Activated naive CD4-positive, alpha-beta T cell treated with anti-CD3 and anti-CD28 coated beads for 36 hours (primary cell): Measurements from ENCODE around the gene SLC6A8. TPM values are rescaled to one million over a fixed set of nuclear protein-coding genes. Genes with fewer than 3 reads are reported as not detected.
"Not testable (repeated sequence)": the region's sequence is repeated elsewhere in the genome, so short reads cannot be mapped to it uniquely, and the experiment has no call there.

ENCODE experiments used
- CTCF ChIA-PET: fragments of 350-600 bp; sonication (Branson Sonifier 250); formaldehyde crosslinking; loops from one replicate; lab custom pipeline; 2021; ENCODE audit warnings: antibody characterized with exemption; lab: Charles Lee
- DNase-seq: peaks from one replicate; pipeline ENCODE4 v3.0.0-alpha.2; 2020
- H3K27ac Mint-ChIP-seq: one replicate; pipeline ENCODE4 v1.8.0; 2021; ENCODE audit warnings: mild to moderate bottlenecking, mixed read lengths
- H3K27me3 Mint-ChIP-seq: one replicate; pipeline ENCODE4 v1.8.0; 2021; ENCODE audit warnings: low read depth, mixed read lengths
- H3K36me3 Mint-ChIP-seq: one replicate; pipeline ENCODE4 v1.8.0; 2021; ENCODE audit warnings: low read depth, mixed read lengths
- H3K4me1 Mint-ChIP-seq: one replicate; pipeline ENCODE4 v1.8.0; 2021; ENCODE audit warnings: low read depth, mixed read lengths
- H3K4me3 Mint-ChIP-seq: one replicate; pipeline ENCODE4 v1.8.0; 2021; ENCODE audit warnings: mild to moderate bottlenecking, moderate library complexity, mixed read lengths
- H3K9me3 Mint-ChIP-seq: one replicate; pipeline ENCODE4 v1.8.0; 2021; ENCODE audit warnings: mixed read lengths
- intact Hi-C: fragments of 100-400 bp; cut with micrococcal nuclease; formaldehyde crosslinking; loops from one replicate; pipeline ENCODE4 v1.15.1; 2023
- total RNA-seq, 2 experiments: library from RNA; stranded (reverse); gene quantifications; one replicate each; pipeline ENCODE4 v1.2.3, GENCODE V29; 2021

SLC6A8 gene
- total RNA-seq, 2 experiments from 2014 or later, result 0.32 to 0.41 TPM

- Mint-ChIP-seq H3K4me3 (no peak overlapping the region), H3K4me1 (peaks cover 33% of the 10 kb centered on the region), H3K27me3 (no peaks in the 10 kb centered on the region), H3K36me3 (peaks cover 2% of the 10 kb centered on the region), H3K27ac (no peak overlapping the region), H3K9me3 (peaks cover 2% of the 10 kb centered on the region)
- intact Hi-C loops, result no loop called here
- DNase-seq, result no peak
- CTCF ChIA-PET, result no interaction called here
Measured at GRCh38 chrX:153736071-153736820, 48.5 kb downstream of the SLC6A8 start.

DNA sequence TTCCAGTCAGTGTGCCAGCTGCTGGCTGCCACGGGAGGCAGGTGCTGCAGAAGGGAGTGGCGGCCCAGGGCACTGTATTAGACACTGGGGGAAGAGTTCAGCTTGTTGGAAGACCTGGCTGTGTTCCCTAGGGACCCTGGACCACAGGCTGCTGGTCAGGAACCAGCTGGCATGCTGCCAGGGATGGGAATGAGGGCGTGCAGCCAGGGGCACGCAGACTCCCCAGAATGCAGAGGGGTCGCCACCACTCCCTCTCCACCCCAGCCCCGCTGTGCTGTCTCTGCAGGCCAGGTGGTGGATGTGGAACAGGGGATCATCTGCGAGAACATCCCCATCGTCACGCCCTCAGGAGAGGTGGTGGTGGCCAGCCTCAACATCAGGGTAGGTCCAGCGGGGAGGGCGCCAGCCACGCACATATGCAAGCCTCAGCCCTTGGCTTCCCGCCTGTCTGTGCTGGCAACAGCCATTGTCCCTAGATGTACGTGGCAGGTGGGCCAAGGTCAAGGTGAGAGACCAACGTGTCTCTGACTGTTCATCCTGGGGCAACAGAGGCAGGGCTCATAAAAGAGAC is 49.2 kb downstream of the SLC6A8 start:
- H3K4me1 Mint-ChIP-seq, result peaks cover 27% of the 10 kb centered on the region
- H3K9me3 Mint-ChIP-seq, result no peaks in the 10 kb centered on the region
- H3K4me3 Mint-ChIP-seq, result no peak overlapping the region
- DNase-seq, result no peak
- H3K27me3 Mint-ChIP-seq, result no peaks in the 10 kb centered on the region
- intact Hi-C loops, result no loop called here
- peaks cover 2% of the 10 kb centered on the region for H3K36me3 Mint-ChIP-seq
- CTCF ChIA-PET, result no interaction called here
- no peak overlapping the region for H3K27ac Mint-ChIP-seq

DNA sequence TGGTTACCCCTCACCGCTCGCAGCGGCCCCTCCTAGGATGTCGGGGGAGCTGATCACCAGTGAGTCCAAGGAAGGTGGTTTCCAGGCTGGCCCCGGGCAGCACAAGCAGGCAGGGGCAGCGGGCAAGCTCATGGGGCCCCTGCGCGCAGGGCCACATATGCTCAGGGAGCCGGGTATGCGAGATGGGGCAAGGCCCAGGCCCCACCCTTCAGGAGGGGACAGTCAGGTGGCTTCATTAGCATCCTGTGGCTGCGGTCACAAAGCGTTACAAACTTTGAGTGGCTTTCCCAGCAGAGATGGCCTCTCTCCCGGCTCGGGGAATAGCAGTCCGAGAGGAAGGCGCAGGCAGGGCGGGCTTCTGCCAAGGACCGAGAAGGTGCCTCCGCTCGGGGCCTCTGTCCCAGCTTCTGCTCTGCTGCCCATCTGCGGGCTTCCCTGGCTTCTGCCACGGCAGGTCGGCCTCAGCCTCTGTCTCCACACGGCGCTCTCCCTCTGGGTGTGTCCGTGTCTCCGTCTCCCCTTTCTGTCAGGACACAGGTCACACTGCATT is 50.4 kb downstream of the SLC6A8 start:
- H3K9me3 Mint-ChIP-seq, result no peaks in the 10 kb centered on the region
- intact Hi-C loops, result loop anchor here (2.0 kb wide), 1 partner anchor 13 kb away; the partner anchor contains the start of genes ABCD1 and BCAP31
- H3K4me3 Mint-ChIP-seq, result no peak overlapping the region
- H3K27me3 Mint-ChIP-seq, result no peaks in the 10 kb centered on the region
- H3K4me1 Mint-ChIP-seq, result peaks cover 22% of the 10 kb centered on the region
- no peaks in the 10 kb centered on the region for H3K36me3 Mint-ChIP-seq
- CTCF ChIA-PET, result no interaction called here
- H3K27ac Mint-ChIP-seq, result no peak overlapping the region
- DNase-seq, result no peak

DNA sequence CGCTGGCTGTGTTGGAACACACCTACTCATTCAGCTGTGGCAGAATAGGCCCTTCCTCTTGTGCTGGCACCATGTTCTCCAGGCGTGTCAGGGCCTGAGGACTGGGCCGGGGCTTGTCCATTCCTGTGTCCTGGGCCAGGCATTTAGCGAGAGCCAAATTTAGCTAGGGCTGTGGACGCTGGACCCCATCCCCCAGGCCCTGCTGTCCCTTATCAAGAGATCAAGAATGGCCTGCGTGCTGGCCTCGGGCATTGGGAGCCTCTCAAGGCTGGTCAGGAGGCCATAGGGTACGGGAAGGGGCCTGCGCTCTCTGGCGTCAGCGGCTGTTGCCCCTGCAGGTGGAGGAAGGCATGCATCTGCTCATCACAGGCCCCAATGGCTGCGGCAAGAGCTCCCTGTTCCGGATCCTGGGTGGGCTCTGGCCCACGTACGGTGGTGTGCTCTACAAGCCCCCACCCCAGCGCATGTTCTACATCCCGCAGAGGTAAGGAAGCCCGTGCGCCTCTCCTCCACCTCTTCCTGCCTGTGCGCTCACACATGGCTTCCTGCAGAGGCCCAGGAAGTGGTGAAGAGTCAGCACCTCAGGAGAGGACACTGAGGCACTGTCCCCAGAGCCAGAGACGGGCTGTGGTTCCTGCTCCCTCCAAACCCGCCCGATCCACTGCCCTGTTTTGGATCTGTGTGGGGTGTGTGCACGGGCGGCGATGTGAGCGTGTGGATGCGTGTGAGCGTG is 52.2 kb downstream of the SLC6A8 start:
- peak overlapping the region; percentile 34 for H3K4me3 Mint-ChIP-seq
- CTCF ChIA-PET, result interaction anchor here (1.0 kb wide), 2 partner anchors 31 to 73 kb away, joined by 3 to 4 read pairs; no protein-coding TSS in a partner anchor
- peak; percentile 55 for DNase-seq
- H3K27ac Mint-ChIP-seq, result peak overlapping the region; percentile 26
- H3K36me3 Mint-ChIP-seq, result no peaks in the 10 kb centered on the region
- H3K4me1 Mint-ChIP-seq, result peaks cover 26% of the 10 kb centered on the region
- intact Hi-C loops, result loop anchor here (2.0 kb wide), 1 partner anchor 15 kb away; the partner anchor contains the start of genes ABCD1 and BCAP31
- no peaks in the 10 kb centered on the region for H3K9me3 Mint-ChIP-seq
- H3K27me3 Mint-ChIP-seq, result peaks cover 5% of the 10 kb centered on the region

GRCh38 chrX:153740631-153741222 is 53.0 kb downstream of the SLC6A8 start:
- Mint-ChIP-seq H3K4me3 (no peak overlapping the region), H3K4me1 (peaks cover 19% of the 10 kb centered on the region)
- CTCF ChIA-PET, result interaction anchor here (1.0 kb wide), 1 partner anchor 74 kb away, joined by 3 read pairs; no protein-coding TSS in a partner anchor

GRCh38 chrX:153741446-153741845 is 53.7 kb downstream of the SLC6A8 start:
- no peaks in the 10 kb centered on the region for H3K9me3 Mint-ChIP-seq
- H3K36me3 Mint-ChIP-seq, result no peaks in the 10 kb centered on the region
- H3K27me3 Mint-ChIP-seq, result peaks cover 6% of the 10 kb centered on the region
- no peak for DNase-seq
- no peak overlapping the region for H3K27ac Mint-ChIP-seq
- peaks cover 19% of the 10 kb centered on the region for H3K4me1 Mint-ChIP-seq
- no peak overlapping the region for H3K4me3 Mint-ChIP-seq
- CTCF ChIA-PET, result no interaction called here
- intact Hi-C loops, result no loop called here

More at GRCh38 chrX:153740631-153741222, 53.0 kb downstream of the SLC6A8 start:
- intact Hi-C loops, result no loop called here
- H3K9me3 Mint-ChIP-seq, result no peaks in the 10 kb centered on the region
- peak overlapping the region; percentile 26 for H3K27ac Mint-ChIP-seq
- no peak for DNase-seq
- peaks cover 6% of the 10 kb centered on the region for H3K27me3 Mint-ChIP-seq
- H3K36me3 Mint-ChIP-seq, result no peaks in the 10 kb centered on the region

- intact Hi-C loops, H3K36me3 Mint-ChIP-seq, H3K27me3 Mint-ChIP-seq, DNase-seq, H3K9me3 Mint-ChIP-seq, H3K4me3 Mint-ChIP-seq, H3K27ac Mint-ChIP-seq: not testable (repeated sequence)
- CTCF ChIA-PET, result interaction anchor here (1.1 kb wide), 1 partner anchor 75 kb away, joined by 3 read pairs; no protein-coding TSS in a partner anchor
- peaks cover 19% of the 10 kb centered on the region for H3K4me1 Mint-ChIP-seq
Measured at GRCh38 chrX:153742111-153742510, 54.4 kb downstream of the SLC6A8 start.

DNA sequence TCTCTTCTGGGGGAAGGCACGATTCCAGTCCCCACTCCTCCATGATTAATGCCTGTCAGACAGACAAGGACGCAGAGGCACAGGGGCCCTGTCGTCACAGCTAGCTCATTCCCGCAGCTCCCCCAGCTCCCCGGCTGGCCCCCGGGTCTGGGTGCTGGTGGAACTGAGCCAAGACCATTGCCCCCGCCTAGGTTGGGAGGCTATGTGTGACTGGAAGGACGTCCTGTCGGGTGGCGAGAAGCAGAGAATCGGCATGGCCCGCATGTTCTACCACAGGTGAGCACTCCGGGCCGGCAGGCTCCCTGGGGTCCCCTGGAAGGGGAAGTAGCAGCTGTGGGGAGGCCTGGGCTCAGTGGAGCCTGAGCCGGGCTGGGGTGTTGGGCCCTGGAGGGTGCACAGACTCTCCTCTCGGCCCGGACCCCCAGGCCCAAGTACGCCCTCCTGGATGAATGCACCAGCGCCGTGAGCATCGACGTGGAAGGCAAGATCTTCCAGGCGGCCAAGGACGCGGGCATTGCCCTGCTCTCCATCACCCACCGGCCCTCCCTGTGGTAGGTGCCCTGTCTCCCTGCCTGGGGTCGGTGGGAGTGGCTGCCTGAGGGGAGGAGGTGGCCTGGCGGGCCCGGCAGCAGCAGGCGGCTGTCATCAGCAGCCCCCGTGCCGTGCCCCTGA is 55.2 kb downstream of the SLC6A8 start:
- H3K27me3 Mint-ChIP-seq, intact Hi-C loops, H3K9me3 Mint-ChIP-seq, H3K36me3 Mint-ChIP-seq, H3K4me3 Mint-ChIP-seq, DNase-seq, H3K27ac Mint-ChIP-seq: not testable (repeated sequence)
- H3K4me1 Mint-ChIP-seq, result peaks cover 19% of the 10 kb centered on the region
- CTCF ChIA-PET, result interaction anchor here (1.1 kb wide), 1 partner anchor 74 kb away, joined by 3 read pairs; no protein-coding TSS in a partner anchor

DNA sequence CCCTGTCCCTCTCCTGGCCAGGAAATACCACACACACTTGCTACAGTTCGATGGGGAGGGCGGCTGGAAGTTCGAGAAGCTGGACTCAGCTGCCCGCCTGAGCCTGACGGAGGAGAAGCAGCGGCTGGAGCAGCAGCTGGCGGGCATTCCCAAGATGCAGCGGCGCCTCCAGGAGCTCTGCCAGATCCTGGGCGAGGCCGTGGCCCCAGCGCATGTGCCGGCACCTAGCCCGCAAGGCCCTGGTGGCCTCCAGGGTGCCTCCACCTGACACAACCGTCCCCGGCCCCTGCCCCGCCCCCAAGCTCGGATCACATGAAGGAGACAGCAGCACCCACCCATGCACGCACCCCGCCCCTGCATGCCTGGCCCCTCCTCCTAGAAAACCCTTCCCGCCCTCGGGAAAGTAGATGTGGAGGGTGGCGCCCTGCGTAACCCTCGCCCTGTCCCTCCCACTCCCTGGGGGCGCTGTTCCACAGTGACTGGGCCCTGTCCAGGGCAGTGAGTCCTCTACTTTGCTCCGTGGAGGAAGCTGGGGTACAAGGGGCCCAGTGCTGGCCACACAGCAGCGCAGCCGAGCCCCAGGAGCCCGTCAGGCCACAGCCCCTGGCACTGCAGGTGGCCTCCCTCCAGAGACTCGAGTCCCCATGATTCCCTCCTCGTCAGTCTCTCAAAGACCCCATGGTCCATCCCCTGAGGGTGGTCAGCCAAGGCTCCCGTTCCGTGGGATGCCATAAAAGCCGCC is 55.9 kb downstream of the SLC6A8 start:
- peaks cover 19% of the 10 kb centered on the region for H3K4me1 Mint-ChIP-seq
- H3K36me3 Mint-ChIP-seq, H3K9me3 Mint-ChIP-seq, CTCF ChIA-PET, H3K4me3 Mint-ChIP-seq, H3K27ac Mint-ChIP-seq, intact Hi-C loops, H3K27me3 Mint-ChIP-seq, DNase-seq: not testable (repeated sequence)

- CTCF ChIA-PET, result no interaction called here
- H3K27ac Mint-ChIP-seq, result no peak overlapping the region
Measured at GRCh38 chrX:153744210-153745066, 56.7 kb downstream of the SLC6A8 start.

More at GRCh38 chrX:153744210-153745066, 56.7 kb downstream of the SLC6A8 start:
- intact Hi-C loops, result no loop called here
- Mint-ChIP-seq H3K4me1 (peaks cover 18% of the 10 kb centered on the region), H3K27me3 (peaks cover 6% of the 10 kb centered on the region), H3K36me3 (no peaks in the 10 kb centered on the region), H3K9me3 (no peaks in the 10 kb centered on the region), H3K4me3 (no peak overlapping the region)
- no peak for DNase-seq
